Mesothelial cell of epicardium (in vitro differentiated cells): ENCODE results near the gene JAG2. TPM values are rescaled to one million over a fixed set of nuclear protein-coding genes. Genes with fewer than 3 reads are reported as not detected.

ENCODE experiments used
- DNase-seq, 2 experiments: peaks; one replicate each; pipeline ENCODE4 v3.0.0; 2021; ENCODE audit warnings: low spot score in 2 of 2; ENCODE audit not compliant: unreplicated experiment in 2 of 2
- H3K27ac Mint-ChIP-seq: 2 replicates; pipeline ENCODE4 v1.8.0; 2021; ENCODE audit warnings: mixed read lengths
- H3K27me3 Mint-ChIP-seq: 2 replicates; pipeline ENCODE4 v1.8.0; 2021; ENCODE audit warnings: low read depth, mixed read lengths
- H3K36me3 Mint-ChIP-seq: 2 replicates; pipeline ENCODE4 v1.8.0; 2021; ENCODE audit warnings: mixed read lengths
- H3K4me1 Mint-ChIP-seq: 2 replicates; pipeline ENCODE4 v1.8.0; 2021; ENCODE audit warnings: mixed read lengths
- H3K4me3 Mint-ChIP-seq: 2 replicates; pipeline ENCODE4 v1.8.0; 2021; ENCODE audit warnings: mild to moderate bottlenecking, moderate library complexity, mixed read lengths
- H3K9me3 Mint-ChIP-seq: 2 replicates; pipeline ENCODE4 v1.8.0; 2021; ENCODE audit warnings: mixed read lengths
- CTCF ChIP-seq: fragments of 200-600 bp; sonication (generic); IDR thresholded peaks from one replicate; pipeline ENCODE4 v1.5.0; 2021; ENCODE audit warnings: antibody characterized with exemption; ENCODE audit not compliant: unreplicated experiment
- total RNA-seq: library from RNA; stranded (reverse); gene quantifications from 3 replicates; pipeline ENCODE4 v1.2.1, GENCODE V29; 2021

Gene JAG2
- total RNA-seq, 1 donor from 2014 or later = 38.9 TPM

GRCh38 chr14:105161309-105161708 is 7.3 kb downstream of the JAG2 start:
- peaks cover 10% of the 10 kb centered on the region for H3K4me1 Mint-ChIP-seq
- no peak overlapping the region for H3K4me3 Mint-ChIP-seq
- no peak for TF ChIP-seq CTCF
- no peaks in the 10 kb centered on the region for H3K9me3 Mint-ChIP-seq
- H3K36me3 Mint-ChIP-seq = no peaks in the 10 kb centered on the region
- DNase-seq = no peak
- no peak overlapping the region for H3K27ac Mint-ChIP-seq
- H3K27me3 Mint-ChIP-seq = peaks cover 5% of the 10 kb centered on the region

- H3K4me1 Mint-ChIP-seq = peaks cover 10% of the 10 kb centered on the region
- no peak for TF ChIP-seq CTCF
- peaks cover 4% of the 10 kb centered on the region for H3K27me3 Mint-ChIP-seq
Observed at GRCh38 chr14:105160776-105161175, 7.8 kb downstream of the JAG2 start.

GRCh38 chr14:105159344-105159743 is 9.2 kb downstream of the JAG2 start:
- no peak for TF ChIP-seq CTCF
- H3K4me3 Mint-ChIP-seq = no peak overlapping the region
- peaks cover 2% of the 10 kb centered on the region for H3K4me1 Mint-ChIP-seq
- H3K9me3 Mint-ChIP-seq = no peaks in the 10 kb centered on the region
- no peaks in the 10 kb centered on the region for H3K27me3 Mint-ChIP-seq
- H3K27ac Mint-ChIP-seq = no peak overlapping the region
- no peaks in the 10 kb centered on the region for H3K36me3 Mint-ChIP-seq
- DNase-seq = no peak

More at GRCh38 chr14:105160776-105161175, 7.8 kb downstream of the JAG2 start:
- Mint-ChIP-seq H3K9me3 (no peaks in the 10 kb centered on the region), H3K27ac (no peak overlapping the region), H3K4me3 (no peak overlapping the region), H3K36me3 (no peaks in the 10 kb centered on the region)
- DNase-seq = no peak

- H3K27me3 Mint-ChIP-seq = no peaks in the 10 kb centered on the region
Observed at GRCh38 chr14:105158794-105159193, 9.8 kb downstream of the JAG2 start.

GRCh38 chr14:105157872-105158271 is 10.7 kb downstream of the JAG2 start:
- Mint-ChIP-seq H3K27ac (no peak overlapping the region), H3K27me3 (no peaks in the 10 kb centered on the region)

More at GRCh38 chr14:105158794-105159193, 9.8 kb downstream of the JAG2 start:
- TF ChIP-seq CTCF = no peak
- Mint-ChIP-seq H3K4me3 (no peak overlapping the region), H3K9me3 (no peaks in the 10 kb centered on the region), H3K36me3 (no peaks in the 10 kb centered on the region), H3K4me1 (peaks cover 2% of the 10 kb centered on the region), H3K27ac (no peak overlapping the region)
- DNase-seq = no peak

More at GRCh38 chr14:105157872-105158271, 10.7 kb downstream of the JAG2 start:
- Mint-ChIP-seq H3K4me1 (peaks cover 2% of the 10 kb centered on the region), H3K36me3 (no peaks in the 10 kb centered on the region), H3K4me3 (no peak overlapping the region), H3K9me3 (no peaks in the 10 kb centered on the region)
- no peak for DNase-seq
- no peak for TF ChIP-seq CTCF
